Measurements from ENCODE around the gene ABCC4. TPM values are rescaled to one million over a fixed set of nuclear protein-coding genes. Genes with fewer than 3 reads are reported as not detected.
A peak's percentile ranks its signal among the peaks of the same experiment; 100 is the strongest.

Gene ABCC4
- total and polyA plus RNA-seq, 8 donors = 1.5 to 87.2 (median 29.7) TPM

DNA sequence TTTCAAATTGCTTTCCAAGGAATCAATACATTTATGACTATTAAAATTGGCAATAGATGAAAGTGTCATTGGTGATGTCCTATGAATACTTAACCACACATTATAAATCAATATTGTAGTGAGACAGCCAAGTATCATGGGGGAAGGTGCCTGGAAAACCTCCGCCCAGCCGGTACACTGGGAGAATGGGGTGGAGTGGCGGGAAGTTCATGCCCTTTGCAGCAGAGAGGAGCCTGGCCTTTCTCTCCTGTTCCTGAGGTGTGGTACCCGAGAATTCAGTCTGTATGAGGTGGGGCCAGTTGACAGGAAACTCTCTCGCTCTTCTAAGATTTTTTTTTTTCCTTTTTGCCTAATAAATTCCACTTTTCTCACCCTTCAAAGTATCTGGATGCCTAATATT lies 25.4 kb upstream of the ABCC4 start:
- no peak overlapping the region for H3K4me3 ChIP-seq
- TF ChIP-seq EP300 (IDR thresholded peaks at IDR 0.05) = no peak
- TF ChIP-seq, protein P1, sequence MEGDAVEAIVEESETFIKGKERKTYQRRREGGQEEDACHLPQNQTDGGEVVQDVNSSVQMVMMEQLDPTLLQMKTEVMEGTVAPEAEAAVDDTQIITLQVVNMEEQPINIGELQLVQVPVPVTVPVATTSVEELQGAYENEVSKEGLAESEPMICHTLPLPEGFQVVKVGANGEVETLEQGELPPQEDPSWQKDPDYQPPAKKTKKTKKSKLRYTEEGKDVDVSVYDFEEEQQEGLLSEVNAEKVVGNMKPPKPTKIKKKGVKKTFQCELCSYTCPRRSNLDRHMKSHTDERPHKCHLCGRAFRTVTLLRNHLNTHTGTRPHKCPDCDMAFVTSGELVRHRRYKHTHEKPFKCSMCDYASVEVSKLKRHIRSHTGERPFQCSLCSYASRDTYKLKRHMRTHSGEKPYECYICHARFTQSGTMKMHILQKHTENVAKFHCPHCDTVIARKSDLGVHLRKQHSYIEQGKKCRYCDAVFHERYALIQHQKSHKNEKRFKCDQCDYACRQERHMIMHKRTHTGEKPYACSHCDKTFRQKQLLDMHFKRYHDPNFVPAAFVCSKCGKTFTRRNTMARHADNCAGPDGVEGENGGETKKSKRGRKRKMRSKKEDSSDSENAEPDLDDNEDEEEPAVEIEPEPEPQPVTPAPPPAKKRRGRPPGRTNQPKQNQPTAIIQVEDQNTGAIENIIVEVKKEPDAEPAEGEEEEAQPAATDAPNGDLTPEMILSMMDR (IDR thresholded peaks at IDR 0.05) = no peak
- no peak for TF ChIP-seq POLR2AphosphoS5 (IDR thresholded peaks at IDR 0.05)
- TF ChIP-seq POLR2A (IDR thresholded peaks at IDR 0.05) = no peak
- no peaks in the 10 kb centered on the region for H3K27me3 ChIP-seq
- no peak for DNase-seq
- H3K4me1 ChIP-seq = no peaks in the 10 kb centered on the region
- no peaks in the 10 kb centered on the region for H3K36me3 ChIP-seq
- H3K9me3 ChIP-seq = no peaks in the 10 kb centered on the region
- intact Hi-C loops (cut with DNase I; ENCODE audit: low total_unique reads) = no loop called here
- H3K27ac ChIP-seq = no peak overlapping the region
- 75 to 91% (median 82%) methylated on average over 5 of the region's 5 CpGs for WGBS, 5 donors

DNA sequence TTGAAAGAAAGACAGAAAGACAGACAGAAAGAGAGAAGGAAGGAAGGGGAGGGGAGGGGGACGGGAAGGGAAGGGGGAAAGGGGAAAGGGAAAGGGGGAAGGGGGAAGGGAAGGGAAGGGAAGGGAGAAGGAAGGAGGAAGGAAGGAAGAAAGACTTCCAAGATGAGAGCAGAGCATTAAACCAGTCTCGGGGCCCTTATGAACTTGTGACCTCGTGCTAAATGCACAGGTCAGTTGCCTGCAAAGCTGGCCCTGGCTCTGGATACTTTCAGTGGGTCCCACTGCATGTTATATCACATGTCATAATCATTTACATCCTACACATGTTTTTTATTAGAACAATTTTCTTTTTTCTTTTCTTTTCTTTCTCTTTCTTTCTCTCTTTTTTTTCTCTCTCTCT lies 24.2 kb upstream of the ABCC4 start:
- Histone ChIP-seq H3K4me1 (no peaks in the 10 kb centered on the region), H3K27me3 (no peaks in the 10 kb centered on the region), H3K36me3 (no peaks in the 10 kb centered on the region), H3K9me3 (no peaks in the 10 kb centered on the region), H3K27ac (no peak overlapping the region), H3K4me3 (no peak overlapping the region)
- TF ChIP-seq EP300 (IDR thresholded peaks at IDR 0.05) (no peak), POLR2AphosphoS5 (IDR thresholded peaks at IDR 0.05) (no peak), POLR2A (IDR thresholded peaks at IDR 0.05) (no peak)
- TF ChIP-seq, protein P1 (IDR thresholded peaks at IDR 0.05) = no peak
- WGBS, 5 donors = 65 to 87% (median 78%) methylated on average over 3 of the region's 3 CpGs
- no peak for DNase-seq
- intact Hi-C loops (cut with DNase I; ENCODE audit: low total_unique reads) = no loop called here

- no peak for DNase-seq
- intact Hi-C loops (cut with DNase I; ENCODE audit: low total_unique reads) = no loop called here
- Histone ChIP-seq H3K9me3 (no peaks in the 10 kb centered on the region), H3K27ac (no peak overlapping the region), H3K4me1 (peaks cover 0 to 4% (median 2%) of the 10 kb centered on the region in 4 donors), H3K27me3 (no peaks in the 10 kb centered on the region), H3K36me3 (no peaks in the 10 kb centered on the region), H3K4me3 (no peak overlapping the region)
- 58 to 72% (median 64%) methylated on average over 14 to 16 of the region's 16 CpGs for WGBS, 5 donors
- TF ChIP-seq, protein P1 (IDR thresholded peaks at IDR 0.05) = no peak
- TF ChIP-seq POLR2A (IDR thresholded peaks at IDR 0.05) (no peak), POLR2AphosphoS5 (IDR thresholded peaks at IDR 0.05) (no peak), EP300 (IDR thresholded peaks at IDR 0.05) (no peak)
These were observed 22.8 kb upstream of the ABCC4 start for GRCh38 chr13:95323930-95324662.

GRCh38 chr13:95319551-95320274 lies 18.5 kb upstream of the ABCC4 start:
- peaks cover 0 to 12% (median 7%) of the 10 kb centered on the region in 4 donors for H3K4me1 ChIP-seq
- H3K27me3 ChIP-seq = no peaks in the 10 kb centered on the region
- peak overlapping the region in 1 of 5 donors; percentile 29 for H3K27ac ChIP-seq
- DNase-seq = no peak
- no peak overlapping the region for H3K4me3 ChIP-seq
- no peaks in the 10 kb centered on the region for H3K9me3 ChIP-seq
- TF ChIP-seq POLR2A (IDR thresholded peaks at IDR 0.05) (no peak), EP300 (IDR thresholded peaks at IDR 0.05) (no peak), POLR2AphosphoS5 (IDR thresholded peaks at IDR 0.05) (no peak)
- TF ChIP-seq, protein P1 (IDR thresholded peaks at IDR 0.05) = no peak
- intact Hi-C loops (cut with DNase I; ENCODE audit: low total_unique reads) = no loop called here
- 38 to 62% (median 40%) methylated on average over 9 of the region's 9 CpGs for WGBS, 5 donors
- H3K36me3 ChIP-seq = no peaks in the 10 kb centered on the region

All from stomach (tissue), 9 donors.